Stomach (tissue), 4 donors: ENCODE results near the gene CEP85L.
A peak's percentile ranks its signal among the peaks of the same experiment; 100 is the strongest.

Experiments used
- CTCF ChIP-seq, 7 experiments: fragments of 450-650 bp in 4 of 7; fragments of 200-600 bp in 3 of 7; sonication (generic) in 3 of 7; IDR thresholded peaks; one replicate each; pipeline ENCODE4 v1.5.1; 2016 to 2019; ENCODE audit warnings: antibody characterized with exemption in 7 of 7, control low read depth in 2 of 7, mild to moderate bottlenecking in 1 of 7
- POLR2AphosphoS5 ChIP-seq, 3 donors: sonication (generic); formaldehyde crosslinking; IDR thresholded peaks; one replicate each; pipeline ENCODE4 v1.6.1; 2016; ENCODE audit warnings: antibody characterized with exemption in 3 of 3

- TF ChIP-seq CTCF (IDR thresholded peaks at IDR 0.05) (peak in 4 of 7 experiments; percentile 16 to 49 (median 41)), POLR2AphosphoS5 (IDR thresholded peaks at IDR 0.05) (no peak)
Measured at GRCh38 chr6:118551063-118552053, 100.0 kb downstream of the CEP85L start.
